Bronchial epithelial cell (primary cell): ENCODE results near the gene ELK4. TPM values are rescaled to one million over a fixed set of nuclear protein-coding genes. Genes with fewer than 3 reads are reported as not detected.

Experiments
- DNase-seq: peaks from one replicate; pipeline ENCODE4 v3.0.0-alpha.2; 2010; ENCODE audit warnings: low read depth
- FAIRE-seq: peaks from 2 replicates; lab custom pipeline; 2011; peaks lifted over from hg19 to GRCh38; lab: Jason Lieb, UNC
- H3K27me3 ChIP-seq: 2 replicates; pipeline ENCODE4 v1.5.1; 2011; ENCODE audit warnings: low read length; ENCODE audit not compliant: control insufficient read depth, insufficient read depth
- H3K36me3 ChIP-seq: 2 replicates; pipeline ENCODE4 v1.5.1; 2011; ENCODE audit warnings: low read length; ENCODE audit not compliant: control insufficient read depth, insufficient read depth
- H3K4me3 ChIP-seq: 2 replicates; pipeline ENCODE4 v1.5.1; 2011; ENCODE audit warnings: mild to moderate bottlenecking, low read depth, low read length, control low read depth
- total RNA-seq: library from RNA; depleted of rRNA; stranded (reverse); fragments of >200 nt; gene quantifications from 2 replicates; pipeline ENCODE4 v1.2.1, GENCODE V29; 2014
- TF ChIP-seq, protein P1 (sequence below): IDR thresholded peaks from 2 replicates; pipeline ENCODE4 v1.5.1; 2011; ENCODE audit warnings: mild to moderate bottlenecking, moderate library complexity, low read length, control low read depth, inconsistent platforms; ENCODE audit not compliant: insufficient read depth, severe bottlenecking

Gene ELK4
- total RNA-seq, 1 donor from 2014 or later = 10.8 TPM

DNA sequence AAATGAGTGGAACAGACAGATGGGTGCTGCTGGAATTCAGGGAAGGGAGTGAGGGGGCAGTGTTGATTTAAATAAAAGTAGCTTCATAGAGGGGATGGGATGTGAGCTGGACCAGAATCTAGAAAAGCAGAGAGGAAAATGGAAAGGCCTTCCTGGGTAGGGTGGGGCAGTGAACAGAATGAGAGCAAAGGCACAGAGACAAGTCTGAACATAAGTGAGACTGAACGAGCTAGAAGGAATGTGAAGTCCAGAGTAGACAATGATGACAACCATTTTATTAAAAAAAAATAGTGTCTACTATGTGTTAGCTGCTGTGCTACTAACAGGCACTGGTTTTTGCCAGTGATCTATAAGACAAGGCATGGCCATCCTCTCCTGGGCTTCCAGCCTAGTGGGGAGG is 36.0 kb downstream of the ELK4 start:
- FAIRE-seq = no peak
- peak; percentile 81 for DNase-seq
- Histone ChIP-seq H3K4me3 (no peak overlapping the region), H3K36me3 (no peaks in the 10 kb centered on the region), H3K27me3 (no peaks in the 10 kb centered on the region)
- TF ChIP-seq, protein P1, sequence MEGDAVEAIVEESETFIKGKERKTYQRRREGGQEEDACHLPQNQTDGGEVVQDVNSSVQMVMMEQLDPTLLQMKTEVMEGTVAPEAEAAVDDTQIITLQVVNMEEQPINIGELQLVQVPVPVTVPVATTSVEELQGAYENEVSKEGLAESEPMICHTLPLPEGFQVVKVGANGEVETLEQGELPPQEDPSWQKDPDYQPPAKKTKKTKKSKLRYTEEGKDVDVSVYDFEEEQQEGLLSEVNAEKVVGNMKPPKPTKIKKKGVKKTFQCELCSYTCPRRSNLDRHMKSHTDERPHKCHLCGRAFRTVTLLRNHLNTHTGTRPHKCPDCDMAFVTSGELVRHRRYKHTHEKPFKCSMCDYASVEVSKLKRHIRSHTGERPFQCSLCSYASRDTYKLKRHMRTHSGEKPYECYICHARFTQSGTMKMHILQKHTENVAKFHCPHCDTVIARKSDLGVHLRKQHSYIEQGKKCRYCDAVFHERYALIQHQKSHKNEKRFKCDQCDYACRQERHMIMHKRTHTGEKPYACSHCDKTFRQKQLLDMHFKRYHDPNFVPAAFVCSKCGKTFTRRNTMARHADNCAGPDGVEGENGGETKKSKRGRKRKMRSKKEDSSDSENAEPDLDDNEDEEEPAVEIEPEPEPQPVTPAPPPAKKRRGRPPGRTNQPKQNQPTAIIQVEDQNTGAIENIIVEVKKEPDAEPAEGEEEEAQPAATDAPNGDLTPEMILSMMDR = no peak

DNA sequence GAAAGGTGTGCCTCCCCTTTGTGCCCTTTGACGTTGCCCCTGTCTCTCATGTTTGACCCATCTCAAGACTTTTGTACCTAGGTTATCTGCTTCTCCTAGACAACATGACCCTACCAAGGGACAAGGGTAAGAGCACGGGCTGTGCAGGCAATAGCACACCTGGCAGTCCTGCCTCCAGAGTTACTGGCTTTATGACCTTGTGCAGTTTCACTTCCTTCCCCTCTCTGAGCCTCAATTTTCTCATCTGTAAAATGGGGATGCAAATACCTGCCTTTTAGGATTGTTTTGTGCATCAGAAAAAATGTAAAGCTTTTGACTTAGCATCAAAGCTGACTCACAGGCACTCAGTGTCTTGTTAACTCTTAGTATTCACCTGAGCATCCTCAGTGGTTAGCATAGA is 36.4 kb downstream of the ELK4 start:
- Histone ChIP-seq H3K4me3 (no peak overlapping the region), H3K36me3 (no peaks in the 10 kb centered on the region), H3K27me3 (no peaks in the 10 kb centered on the region)
- TF ChIP-seq, protein P1 = no peak
- FAIRE-seq = no peak
- no peak for DNase-seq

DNA sequence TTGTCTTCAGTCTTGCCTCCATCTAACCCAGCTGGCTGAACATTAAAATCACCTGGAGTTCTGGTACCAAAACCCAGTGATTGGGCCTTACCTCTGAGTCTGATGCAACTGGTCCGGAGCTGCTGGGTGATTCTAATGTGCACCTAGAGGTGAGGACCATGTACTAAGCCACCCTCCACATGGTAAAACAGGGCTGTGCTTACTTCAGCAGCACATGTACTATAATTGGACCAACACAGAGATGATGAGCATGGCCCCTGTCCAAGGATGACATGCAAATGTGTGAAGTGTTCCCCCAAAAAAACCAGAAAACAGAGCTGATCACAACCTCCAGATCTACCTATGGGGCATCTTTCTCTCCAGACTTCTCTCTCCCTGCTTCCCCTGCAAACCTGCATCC is 37.0 kb downstream of the ELK4 start:
- Histone ChIP-seq H3K27me3 (no peaks in the 10 kb centered on the region), H3K36me3 (no peaks in the 10 kb centered on the region), H3K4me3 (no peak overlapping the region)
- no peak for FAIRE-seq
- TF ChIP-seq, protein P1 = no peak
- no peak for DNase-seq

DNA sequence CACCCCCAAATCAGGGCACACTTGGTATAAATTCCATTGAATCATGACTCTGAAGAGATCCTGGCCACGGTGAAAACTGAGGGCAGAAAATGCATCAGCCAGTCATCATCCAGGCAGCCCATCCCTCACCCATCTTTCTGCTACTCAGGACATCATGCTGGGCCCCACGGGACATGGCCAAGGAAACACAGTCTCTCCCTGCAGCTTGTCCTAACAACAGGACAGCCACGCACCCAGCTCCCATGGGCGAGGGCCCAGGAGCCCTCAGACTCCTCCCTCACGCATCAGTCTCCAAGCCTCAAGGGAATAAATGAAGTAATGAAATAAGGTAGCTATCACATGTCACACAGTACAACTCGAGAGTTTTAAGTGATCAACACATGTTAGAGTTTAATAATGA is 37.8 kb downstream of the ELK4 start:
- DNase-seq (no peak), FAIRE-seq (no peak)
- TF ChIP-seq, protein P1 = no peak
- H3K36me3 ChIP-seq = no peaks in the 10 kb centered on the region
- no peaks in the 10 kb centered on the region for H3K27me3 ChIP-seq
- H3K4me3 ChIP-seq = no peak overlapping the region

DNA sequence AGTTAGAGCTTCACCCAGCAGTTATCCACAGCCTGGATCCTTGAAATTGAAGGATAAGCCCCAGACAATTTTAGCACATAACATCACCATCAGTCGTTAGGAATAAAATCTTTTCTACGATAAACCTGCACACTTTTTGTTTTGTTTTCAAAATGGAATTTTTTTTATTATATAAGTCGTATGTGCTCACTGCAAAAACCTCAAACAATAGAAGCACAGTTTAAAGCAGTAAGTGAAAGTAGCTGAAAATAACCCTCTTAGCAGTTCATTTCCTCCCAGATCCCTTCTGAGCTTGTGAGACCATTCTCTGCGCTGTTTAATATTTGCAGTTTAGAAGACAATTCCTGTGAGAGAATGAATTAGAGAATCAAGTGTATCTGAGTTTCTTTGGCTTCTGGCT is 38.3 kb downstream of the ELK4 start:
- Histone ChIP-seq H3K27me3 (no peaks in the 10 kb centered on the region), H3K4me3 (no peak overlapping the region), H3K36me3 (no peaks in the 10 kb centered on the region)
- TF ChIP-seq, protein P1 = no peak
- FAIRE-seq = no peak
- no peak for DNase-seq

DNA sequence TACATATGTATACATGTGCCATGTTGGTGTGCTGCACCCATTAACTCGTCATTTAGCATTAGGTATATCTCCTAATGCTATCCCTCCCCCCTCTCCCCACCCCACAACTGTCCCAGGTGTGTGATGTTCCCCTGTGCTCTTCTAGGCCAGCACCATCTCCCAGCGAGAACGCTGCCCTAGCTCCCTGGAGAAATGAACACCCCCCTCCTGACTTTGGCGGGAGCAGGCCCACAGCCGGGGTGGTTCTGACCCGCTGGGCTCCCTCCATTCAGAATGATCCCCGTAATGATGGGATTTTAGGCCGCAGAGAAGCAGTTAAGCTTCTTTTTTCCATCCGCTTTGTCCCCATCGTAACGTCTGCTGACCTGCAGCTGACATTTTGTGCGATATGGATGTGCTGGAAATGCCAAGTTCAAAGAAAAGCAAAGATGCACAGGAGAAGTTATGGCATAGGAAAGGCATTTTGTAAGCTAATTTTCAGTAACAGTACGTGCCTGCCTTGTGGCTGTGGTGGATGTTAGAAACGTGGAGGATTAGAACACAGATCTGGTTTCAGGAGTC is 39.3 kb downstream of the ELK4 start:
- TF ChIP-seq, protein P1 = no peak
- FAIRE-seq = no peak
- no peak for DNase-seq
- H3K27me3 ChIP-seq = no peaks in the 10 kb centered on the region
- H3K36me3 ChIP-seq = no peaks in the 10 kb centered on the region
- no peak overlapping the region for H3K4me3 ChIP-seq
